Measurements from ENCODE around the gene CAMK1D. TPM values are rescaled to one million over a fixed set of nuclear protein-coding genes. Genes with fewer than 3 reads are reported as not detected.

The CAMK1D gene
- total RNA-seq, 1 donor from 2014 or later: 12.8 TPM

GRCh38 chr10:12513775-12514673 is 164.7 kb downstream of the CAMK1D start:
- DNase-seq (ENCODE audit: extremely low spot score in 2 of 2): peak in 1 of 2 donors; percentile 77
- no peak for TF ChIP-seq CTCF (IDR thresholded peaks at IDR 0.05)
- no peak for TF ChIP-seq POLR2AphosphoS5 (IDR thresholded peaks at IDR 0.05; ENCODE audit: insufficient read depth in 1 of 2, low read depth in 1 of 2)
- TF ChIP-seq POLR2A (IDR thresholded peaks at IDR 0.05): no peak

GRCh38 chr10:12518024-12518423 is 168.7 kb downstream of the CAMK1D start:
- Histone ChIP-seq H3K9me3 (no peaks in the 10 kb centered on the region), H3K36me3 (no peaks in the 10 kb centered on the region), H3K27ac (no peak overlapping the region), H3K4me3 (no peak overlapping the region), H3K27me3 (no peaks in the 10 kb centered on the region), H3K4me1 (no peaks in the 10 kb centered on the region)
- TF ChIP-seq POLR2AphosphoS5 (IDR thresholded peaks at IDR 0.05; ENCODE audit: insufficient read depth in 1 of 2, low read depth in 1 of 2) (no peak), POLR2A (IDR thresholded peaks at IDR 0.05) (no peak), CTCF (IDR thresholded peaks at IDR 0.05) (no peak)
- intact Hi-C loops (cut with DNase I): no loop called here
- no peak for DNase-seq (ENCODE audit: extremely low spot score in 2 of 2)

More at GRCh38 chr10:12513775-12514673, 164.7 kb downstream of the CAMK1D start:
- Histone ChIP-seq H3K4me1 (no peaks in the 10 kb centered on the region), H3K4me3 (no peak overlapping the region), H3K36me3 (no peaks in the 10 kb centered on the region), H3K9me3 (no peaks in the 10 kb centered on the region), H3K27ac (no peak overlapping the region), H3K27me3 (no peaks in the 10 kb centered on the region)
- intact Hi-C loops (cut with DNase I): no loop called here

- H3K36me3 ChIP-seq: no peaks in the 10 kb centered on the region
- TF ChIP-seq POLR2AphosphoS5 (IDR thresholded peaks at IDR 0.05; ENCODE audit: insufficient read depth in 1 of 2, low read depth in 1 of 2): no peak
- TF ChIP-seq CTCF (IDR thresholded peaks at IDR 0.05): no peak
- no peak for TF ChIP-seq POLR2A (IDR thresholded peaks at IDR 0.05)
These were observed 172.1 kb downstream of the CAMK1D start for GRCh38 chr10:12521423-12521822.

GRCh38 chr10:12526311-12526710 is 177.0 kb downstream of the CAMK1D start:
- TF ChIP-seq POLR2AphosphoS5 (IDR thresholded peaks at IDR 0.05; ENCODE audit: insufficient read depth in 1 of 2, low read depth in 1 of 2) (no peak), CTCF (IDR thresholded peaks at IDR 0.05) (no peak), POLR2A (IDR thresholded peaks at IDR 0.05) (no peak)
- Histone ChIP-seq H3K27ac (no peak overlapping the region), H3K36me3 (no peaks in the 10 kb centered on the region), H3K4me3 (no peak overlapping the region), H3K9me3 (no peaks in the 10 kb centered on the region), H3K4me1 (peaks cover 3% of the 10 kb centered on the region), H3K27me3 (no peaks in the 10 kb centered on the region)
- intact Hi-C loops (cut with DNase I): loop anchor here (2.0 kb wide), 1 partner anchor 490 kb away; no protein-coding TSS in a partner anchor
- DNase-seq (ENCODE audit: extremely low spot score in 2 of 2): no peak

More at GRCh38 chr10:12521423-12521822, 172.1 kb downstream of the CAMK1D start:
- Histone ChIP-seq H3K9me3 (no peaks in the 10 kb centered on the region), H3K27ac (no peak overlapping the region), H3K4me1 (no peaks in the 10 kb centered on the region), H3K4me3 (no peak overlapping the region), H3K27me3 (no peaks in the 10 kb centered on the region)
- intact Hi-C loops (cut with DNase I): no loop called here
- DNase-seq (ENCODE audit: extremely low spot score in 2 of 2): no peak

GRCh38 chr10:12529976-12530375 is 180.6 kb downstream of the CAMK1D start:
- DNase-seq (ENCODE audit: extremely low spot score in 2 of 2): peak in 1 of 2 donors; percentile 54
- no peak for TF ChIP-seq CTCF (IDR thresholded peaks at IDR 0.05)
- TF ChIP-seq POLR2A (IDR thresholded peaks at IDR 0.05): no peak
- no peak for TF ChIP-seq POLR2AphosphoS5 (IDR thresholded peaks at IDR 0.05; ENCODE audit: insufficient read depth in 1 of 2, low read depth in 1 of 2)
- Histone ChIP-seq H3K27me3 (no peaks in the 10 kb centered on the region), H3K36me3 (no peaks in the 10 kb centered on the region), H3K4me3 (no peak overlapping the region), H3K4me1 (peaks cover 9% of the 10 kb centered on the region), H3K9me3 (no peaks in the 10 kb centered on the region), H3K27ac (no peak overlapping the region)
- intact Hi-C loops (cut with DNase I): no loop called here
